Fibroblast of lung (primary cell): ENCODE data around the gene WDFY2. TPM values are rescaled to one million over a fixed set of nuclear protein-coding genes. Genes with fewer than 3 reads are reported as not detected.

Experiments
- DNase-seq, 2 donors: peaks; one replicate each; pipeline versions ENCODE4 v3.0.0 to v3.0.0-alpha.2; 2010; ENCODE audit warnings: low read depth in 2 of 2
- H2AFZ ChIP-seq: 2 replicates; pipeline ENCODE4 v1.5.1; 2012; ENCODE audit warnings: low read length, control low read depth, inconsistent platforms
- H3K27ac ChIP-seq: 2 replicates; pipeline ENCODE4 v1.5.1; 2011; ENCODE audit warnings: low read length, control low read depth; ENCODE audit not compliant: insufficient read depth
- H3K27me3 ChIP-seq: 2 replicates; pipeline ENCODE4 v1.5.1; 2011; ENCODE audit warnings: mild to moderate bottlenecking, low read length; ENCODE audit not compliant: control insufficient read depth, insufficient read depth
- H3K36me3 ChIP-seq: 2 replicates; pipeline ENCODE4 v1.5.1; 2011; ENCODE audit warnings: low read length; ENCODE audit not compliant: control insufficient read depth, insufficient read depth
- H3K4me1 ChIP-seq: 2 replicates; pipeline ENCODE4 v1.5.1; 2011; ENCODE audit warnings: low read length; ENCODE audit not compliant: control insufficient read depth, insufficient read depth; ENCODE audit errors: extremely low read depth
- H3K4me2 ChIP-seq: 2 replicates; pipeline ENCODE4 v1.5.1; 2011; ENCODE audit warnings: low read length, control low read depth; ENCODE audit not compliant: insufficient read depth; ENCODE audit errors: extremely low read depth
- H3K4me3 ChIP-seq, 4 experiments: fragments of 200-600 bp in 1 of 4; sonication (generic) in 1 of 4; replicated peaks in 1 of 4; 2 replicates each; pipeline ENCODE4 v1.5.1; 2011 to 2016; ENCODE audit warnings: low read length in 4 of 4, low read depth in 3 of 4, mild to moderate bottlenecking in 3 of 4, control low read depth in 2 of 4, inconsistent platforms in 1 of 4, mixed read lengths in 1 of 4; ENCODE audit not compliant: insufficient read depth in 1 of 4; ENCODE audit errors: control extremely low read depth in 1 of 4
- H3K79me2 ChIP-seq: 2 replicates; pipeline ENCODE4 v1.5.1; 2012; ENCODE audit warnings: mild to moderate bottlenecking, low read length, inconsistent platforms; ENCODE audit not compliant: control insufficient read depth, insufficient read depth
- H3K9ac ChIP-seq: 2 replicates; pipeline ENCODE4 v1.5.1; 2011; ENCODE audit warnings: mild to moderate bottlenecking, low read length, control low read depth; ENCODE audit not compliant: insufficient read depth
- H3K9me3 ChIP-seq: 2 replicates; pipeline ENCODE4 v1.5.1; 2012; ENCODE audit warnings: low read depth, low read length; ENCODE audit not compliant: control insufficient read depth, insufficient read depth
- H4K20me1 ChIP-seq: 2 replicates; pipeline ENCODE4 v1.5.1; 2011; ENCODE audit warnings: low read length; ENCODE audit not compliant: control insufficient read depth, insufficient read depth; ENCODE audit errors: extremely low read depth
- CTCF ChIP-seq, 2 donors: IDR thresholded peaks in 1 of 2; conservative IDR thresholded peaks in 1 of 2; 1 replicate in 1 of 2; 2 replicates in 1 of 2; pipeline ENCODE4 v1.5.1; 2011 to 2012; ENCODE audit warnings: low read length in 2 of 2, control low read depth in 1 of 2, inconsistent platforms in 1 of 2, low read depth in 1 of 2, mild to moderate bottlenecking in 1 of 2
- EZH2 ChIP-seq: IDR thresholded peaks from 2 replicates; pipeline ENCODE4 v1.5.1; 2012; ENCODE audit warnings: low read length, control low read depth, mild to moderate bottlenecking; ENCODE audit errors: missing control alignments
- polyA plus RNA-seq, 2 donors: library from polyadenylated mRNA; depleted of rRNA in 1 of 2; stranded (reverse) in 1 of 2; unstranded in 1 of 2; fragments of >200 nt; gene quantifications; 2 replicates each; pipeline ENCODE4 v1.2.1, GENCODE V29; 2011 to 2012; ENCODE audit warnings: missing spikeins in 1 of 2
- total RNA-seq: library from RNA; depleted of rRNA; stranded (reverse); fragments of >200 nt; gene quantifications from 2 replicates; pipeline ENCODE4 v1.2.1, GENCODE V29; 2014

WDFY2 gene
- total and polyA plus RNA-seq, 2 donors (not counting 1 experiment from before 2014, with no cell fraction given), result 4.9 to 9.2 TPM

GRCh38 chr13:51624207-51624606 lies 39.9 kb downstream of the WDFY2 start:
- H3K27ac ChIP-seq, result no peak overlapping the region
- H3K4me1 ChIP-seq, result peaks cover 15% of the 10 kb centered on the region

GRCh38 chr13:51624695-51625345 lies 40.6 kb downstream of the WDFY2 start:
- no peak overlapping the region for H3K27ac ChIP-seq
- no peak overlapping the region for H2AFZ ChIP-seq
- no peaks in the 10 kb centered on the region for H4K20me1 ChIP-seq
- DNase-seq, result no peak
- H3K27me3 ChIP-seq, result no peaks in the 10 kb centered on the region
- H3K79me2 ChIP-seq, result peaks cover 25% of the 10 kb centered on the region
- no peaks in the 10 kb centered on the region for H3K9me3 ChIP-seq
- H3K4me2 ChIP-seq, result no peak overlapping the region
- no peaks in the 10 kb centered on the region for H3K36me3 ChIP-seq
- TF ChIP-seq EZH2 (no peak), CTCF (conservative IDR thresholded peaks at IDR 0.05 in 1 of 2, IDR thresholded peaks at IDR 0.05 in 1 of 2; ENCODE audit: low read depth in 1 of 2, low read length in 2 of 2) (no peak)
- peaks cover 11% of the 10 kb centered on the region for H3K4me1 ChIP-seq
- no peak overlapping the region for H3K9ac ChIP-seq
- H3K4me3 ChIP-seq, result no peak overlapping the region

More at GRCh38 chr13:51624207-51624606, 39.9 kb downstream of the WDFY2 start:
- TF ChIP-seq CTCF (conservative IDR thresholded peaks at IDR 0.05 in 1 of 2, IDR thresholded peaks at IDR 0.05 in 1 of 2; ENCODE audit: low read depth in 1 of 2, low read length in 2 of 2), result no peak
- no peak for TF ChIP-seq EZH2
- Histone ChIP-seq H3K27me3 (no peaks in the 10 kb centered on the region), H3K9me3 (no peaks in the 10 kb centered on the region), H2AFZ (no peak overlapping the region), H3K4me2 (no peak overlapping the region), H3K79me2 (peaks cover 25% of the 10 kb centered on the region), H4K20me1 (no peaks in the 10 kb centered on the region), H3K36me3 (no peaks in the 10 kb centered on the region), H3K9ac (no peak overlapping the region), H3K4me3 (no peak overlapping the region)
- no peak for DNase-seq

GRCh38 chr13:51625555-51626345 lies 41.5 kb downstream of the WDFY2 start:
- DNase-seq, result peak in 1 of 2 donors; percentile 51
- Histone ChIP-seq H2AFZ (no peak overlapping the region), H3K9ac (no peak overlapping the region), H4K20me1 (no peaks in the 10 kb centered on the region), H3K4me3 (no peak overlapping the region), H3K27ac (no peak overlapping the region), H3K79me2 (peaks cover 21% of the 10 kb centered on the region), H3K4me2 (no peak overlapping the region), H3K4me1 (peaks cover 4% of the 10 kb centered on the region), H3K9me3 (no peaks in the 10 kb centered on the region), H3K36me3 (no peaks in the 10 kb centered on the region), H3K27me3 (no peaks in the 10 kb centered on the region)
- TF ChIP-seq CTCF (conservative IDR thresholded peaks at IDR 0.05 in 1 of 2, IDR thresholded peaks at IDR 0.05 in 1 of 2; ENCODE audit: low read depth in 1 of 2, low read length in 2 of 2), result no peak
- TF ChIP-seq EZH2, result no peak
